ENCODE data around the gene ETF1.
"Not testable (repeated sequence)": the region's sequence is repeated elsewhere in the genome, so short reads cannot be mapped to it uniquely, and the experiment has no call there.

The ETF1 gene

DNA sequence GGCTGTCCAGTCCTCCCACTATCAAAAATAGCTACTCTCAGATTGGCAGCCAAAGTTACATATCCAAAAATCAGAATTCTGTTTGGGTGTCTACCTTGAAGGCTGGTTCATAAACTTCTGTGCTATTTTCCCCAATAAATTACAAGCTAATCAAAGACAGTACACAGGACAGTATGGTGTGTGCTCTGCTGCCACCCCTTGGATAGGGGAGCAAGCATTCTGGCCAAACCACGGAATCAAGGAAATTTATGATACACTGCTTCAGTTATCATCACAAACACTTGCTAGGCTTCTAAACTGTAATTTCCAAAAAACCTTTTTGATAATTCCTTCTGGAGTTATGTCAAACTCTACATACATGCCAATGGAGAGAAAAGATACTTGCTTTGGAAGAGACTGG is 15.9 kb downstream of the ETF1 start:
- no peak for DNase-seq

DNA sequence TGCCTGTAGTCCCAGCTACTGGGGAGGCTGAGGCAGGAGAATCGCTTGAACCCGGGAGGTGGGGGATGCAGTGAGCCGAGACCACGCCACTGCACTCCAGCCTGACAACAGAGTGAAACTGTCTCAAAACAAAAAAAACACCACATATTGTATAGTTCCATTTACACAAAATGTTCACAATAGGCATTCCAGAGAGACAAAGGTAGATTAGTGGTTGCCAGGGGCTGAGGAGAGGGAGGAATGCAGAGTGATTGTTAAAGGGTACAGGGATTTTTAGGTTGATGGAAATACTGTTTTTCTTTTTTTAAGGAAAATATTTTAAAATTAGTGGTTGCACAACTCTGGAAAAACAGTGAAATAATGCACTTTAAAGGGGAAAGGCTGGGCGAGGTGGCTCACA is 19.6 kb downstream of the ETF1 start:
- no peak for DNase-seq

DNA sequence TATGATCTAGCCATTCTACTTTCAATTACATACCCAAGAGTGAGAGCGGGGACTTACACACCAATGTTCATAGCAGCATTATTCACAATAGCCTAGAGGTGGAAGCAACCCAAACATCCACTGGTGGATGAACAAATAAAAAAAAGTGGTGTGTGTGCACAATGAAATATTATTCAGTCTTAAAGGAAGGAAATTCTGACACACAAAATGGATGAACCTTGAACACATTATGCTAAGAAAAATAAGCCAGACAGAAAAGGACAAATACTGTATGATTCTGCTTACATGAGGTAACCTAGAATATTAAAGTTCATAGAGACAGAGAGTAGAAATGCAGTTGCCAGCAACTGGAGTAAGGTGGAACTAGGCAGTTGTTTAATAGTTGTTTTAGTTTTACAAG is 22.1 kb downstream of the ETF1 start:
- no peak for DNase-seq

DNA sequence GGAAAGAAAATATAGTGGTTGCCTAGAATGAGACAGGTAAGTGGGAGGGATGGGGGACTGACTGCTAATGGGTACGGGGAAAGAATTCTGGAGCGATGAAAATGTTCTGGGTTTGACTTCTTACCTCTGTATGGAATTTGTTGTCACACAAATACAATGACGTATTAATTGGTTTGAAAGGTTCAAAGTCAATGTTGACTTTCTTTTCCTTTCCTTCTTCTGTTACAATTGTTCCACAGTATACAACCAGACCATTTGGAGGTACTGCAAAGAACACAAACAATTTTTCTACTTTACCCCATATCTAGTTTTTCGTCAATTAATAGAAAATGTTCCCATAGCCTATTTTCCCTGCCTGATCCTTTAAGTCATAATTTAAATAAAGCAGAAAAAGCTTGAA is 25.6 kb downstream of the ETF1 start:
- no peak for DNase-seq

DNA sequence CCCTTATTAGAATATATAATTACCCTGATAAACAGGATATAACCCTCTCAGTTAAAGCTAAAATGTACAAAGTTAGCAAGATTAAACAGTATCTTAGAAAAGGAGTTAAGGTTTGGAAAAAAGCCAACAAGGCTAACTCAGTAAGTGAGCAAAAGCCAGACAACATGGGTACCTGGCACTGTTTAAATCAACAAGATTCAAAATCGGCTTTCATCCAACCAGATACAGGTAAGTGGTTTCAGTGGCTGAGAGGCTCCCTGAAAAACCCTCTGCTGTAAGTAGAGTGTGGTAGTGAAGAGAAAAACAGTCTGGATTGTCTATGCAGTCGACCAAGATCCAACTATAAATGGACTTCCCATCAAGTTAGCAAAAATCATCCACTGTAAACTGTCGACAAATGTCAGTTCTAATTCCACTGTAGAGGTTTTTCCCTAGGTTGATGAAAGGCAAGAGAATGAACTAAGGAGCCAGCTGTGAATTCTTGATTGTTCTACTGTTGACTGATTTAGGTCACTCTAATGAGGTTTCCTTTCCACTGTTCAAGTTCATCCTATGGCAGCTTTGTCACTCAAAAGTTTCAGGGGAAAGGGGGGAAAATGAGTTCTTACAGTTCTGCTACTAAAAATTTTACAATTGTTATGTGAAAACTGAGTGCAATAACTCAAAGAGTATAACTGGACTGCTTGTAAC is 27.3 kb downstream of the ETF1 start:
- no peak for DNase-seq

DNA sequence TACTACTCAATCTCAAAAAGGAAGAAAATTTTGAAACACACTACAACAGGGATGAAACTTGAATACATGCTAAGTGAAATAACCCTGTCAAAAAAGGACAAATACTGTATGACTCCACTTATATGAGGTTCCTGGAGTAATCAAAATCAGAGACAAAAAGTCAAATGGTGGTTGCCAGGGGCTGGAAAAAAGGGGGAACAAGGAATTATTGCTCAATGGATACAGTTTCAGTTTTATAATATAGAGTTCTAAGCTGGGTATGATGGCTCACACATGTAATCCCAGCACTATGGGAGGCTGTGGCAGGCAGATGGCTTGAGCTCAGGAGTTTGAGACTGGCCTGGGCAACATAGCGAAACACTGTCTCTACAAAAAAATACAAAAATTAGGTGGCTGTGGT is 29.0 kb downstream of the ETF1 start:
- DNase-seq: no peak

DNA sequence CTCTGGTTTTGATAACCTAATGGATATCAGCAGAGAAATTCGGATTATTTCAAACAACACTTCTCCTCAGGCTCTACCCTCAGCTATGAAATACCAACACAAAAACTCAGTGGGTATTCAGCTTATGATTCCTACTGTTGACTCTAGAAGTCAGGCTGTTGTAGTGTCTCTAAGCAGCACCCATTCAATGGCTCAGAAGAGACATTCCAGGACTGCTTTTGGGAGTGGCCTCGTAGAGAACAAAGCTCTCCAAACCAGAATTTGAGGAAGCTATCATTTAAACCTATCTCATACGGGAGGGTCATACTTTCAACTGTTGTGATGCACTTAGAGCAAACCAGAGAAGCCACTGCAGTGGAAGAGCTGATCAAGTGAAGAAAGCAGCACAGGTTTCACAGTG is 34.1 kb downstream of the ETF1 start:
- DNase-seq: no peak

DNA sequence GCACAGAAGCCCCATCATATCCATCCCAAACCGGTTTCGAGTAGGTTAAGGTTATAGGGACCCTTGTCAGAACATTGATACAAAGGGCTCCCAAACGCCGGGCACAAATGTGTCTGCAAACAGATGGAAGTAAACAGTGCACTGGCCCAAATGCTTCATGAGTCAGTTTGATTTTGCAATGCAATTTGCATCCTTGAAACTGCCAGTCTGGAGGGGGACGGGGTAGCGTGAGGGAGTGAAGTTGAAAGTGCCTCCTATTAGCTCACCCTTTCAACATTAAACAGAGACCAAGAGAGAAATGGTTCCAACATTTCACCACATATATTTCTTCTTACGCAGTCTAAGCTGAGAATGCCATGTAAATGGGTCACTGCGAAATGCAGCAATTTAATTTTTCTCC is 35.6 kb downstream of the ETF1 start:
- not testable (repeated sequence) for DNase-seq

DNA sequence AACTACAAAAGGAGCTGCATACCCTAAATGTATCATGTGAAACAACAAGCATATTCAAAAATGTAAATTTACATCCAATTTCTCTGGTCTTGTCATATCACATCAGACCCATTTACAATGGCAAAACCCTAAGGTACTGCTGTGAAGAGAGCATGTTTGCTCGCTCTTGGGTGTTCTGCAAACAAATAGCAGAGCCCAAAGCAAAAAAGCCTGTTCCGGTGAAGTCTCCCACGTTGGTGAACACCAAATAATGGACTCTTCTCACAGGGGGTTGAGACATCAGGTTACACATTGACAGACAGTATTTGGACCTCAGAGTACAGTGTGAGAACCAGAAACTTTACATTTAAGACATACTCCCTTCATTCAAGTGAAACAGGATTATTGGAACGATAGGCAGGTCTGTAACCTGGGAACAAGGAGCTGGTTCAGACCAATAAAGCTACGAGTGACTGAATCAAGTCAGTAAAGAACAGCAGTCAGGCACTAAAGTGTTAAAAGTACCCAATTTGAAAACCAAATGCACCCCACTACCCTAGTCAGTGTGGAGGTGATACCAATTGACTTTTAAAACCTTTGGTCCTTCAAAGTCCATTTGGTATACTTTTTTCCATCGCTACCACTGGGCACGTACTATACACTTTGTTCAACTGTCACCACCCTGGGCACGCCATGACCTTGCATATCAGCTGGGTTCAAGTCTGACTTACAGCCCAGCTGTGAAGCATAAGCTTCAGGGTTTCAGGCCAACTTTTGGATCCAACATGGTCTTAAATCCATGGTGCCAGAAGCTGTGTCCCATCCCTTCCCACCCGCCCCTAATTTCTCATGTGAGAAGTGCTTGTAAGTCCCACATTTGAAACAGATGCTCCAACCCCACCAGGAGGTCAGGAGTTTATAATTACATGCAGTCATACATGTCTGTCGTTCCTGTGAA is 36.4 kb downstream of the ETF1 start:
- no peak for DNase-seq

DNA sequence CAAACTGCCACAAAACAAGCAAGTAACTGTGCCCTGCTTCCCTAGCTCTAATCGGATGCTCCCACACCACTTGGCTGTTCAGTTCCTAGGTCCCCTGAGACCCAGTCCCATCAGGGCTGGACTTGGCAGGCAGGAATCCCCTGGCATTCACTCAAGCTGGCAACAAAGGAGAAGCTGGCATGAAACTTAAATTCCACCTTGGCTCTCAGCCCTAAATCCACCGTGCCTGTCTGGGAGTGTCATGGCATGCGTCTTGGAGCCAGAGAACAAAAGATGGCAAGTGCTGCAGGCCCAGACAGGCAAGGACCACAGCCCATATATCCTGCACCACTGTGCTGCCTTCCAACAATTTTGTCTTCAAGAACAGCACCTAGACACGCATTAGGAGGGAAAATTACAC is 38.2 kb downstream of the ETF1 start:
- no peak for DNase-seq

DNA sequence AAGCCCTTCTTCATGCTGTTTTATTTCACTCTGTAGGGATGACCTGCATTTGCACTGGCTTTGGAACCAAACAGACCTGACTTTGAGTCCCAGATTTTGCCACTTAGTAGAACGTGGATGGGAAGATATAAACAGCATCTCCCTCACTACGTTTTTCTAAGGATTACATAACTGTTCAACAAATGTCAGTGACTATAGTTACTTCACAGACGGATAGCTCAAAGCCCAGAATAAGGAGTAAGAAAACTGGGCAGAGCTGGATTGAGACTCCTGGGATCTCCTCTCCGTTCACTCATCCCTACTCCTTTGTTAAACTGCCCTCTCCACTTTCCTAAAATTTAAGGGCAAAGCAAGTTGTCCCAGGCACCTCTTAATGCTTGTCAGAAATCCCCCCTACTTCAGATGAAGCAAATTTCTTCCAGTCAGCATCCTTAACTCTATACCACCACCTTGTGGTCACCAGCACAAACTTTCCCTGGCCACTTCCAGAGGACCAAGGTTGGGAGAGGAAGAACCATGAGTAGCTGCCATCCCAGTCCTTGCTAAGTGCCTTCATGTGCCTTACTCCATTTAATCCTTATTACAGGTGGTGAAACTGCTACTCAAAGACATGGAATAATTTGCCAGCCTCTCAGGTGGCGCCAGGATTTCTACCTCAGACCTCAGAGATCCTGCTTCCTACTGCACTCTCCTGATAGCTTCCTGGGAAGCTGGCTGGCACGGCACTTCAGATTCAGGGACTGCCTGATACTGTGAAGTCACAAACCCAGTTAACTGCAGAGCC is 39.4 kb downstream of the ETF1 start:
- no peak for DNase-seq

DNA sequence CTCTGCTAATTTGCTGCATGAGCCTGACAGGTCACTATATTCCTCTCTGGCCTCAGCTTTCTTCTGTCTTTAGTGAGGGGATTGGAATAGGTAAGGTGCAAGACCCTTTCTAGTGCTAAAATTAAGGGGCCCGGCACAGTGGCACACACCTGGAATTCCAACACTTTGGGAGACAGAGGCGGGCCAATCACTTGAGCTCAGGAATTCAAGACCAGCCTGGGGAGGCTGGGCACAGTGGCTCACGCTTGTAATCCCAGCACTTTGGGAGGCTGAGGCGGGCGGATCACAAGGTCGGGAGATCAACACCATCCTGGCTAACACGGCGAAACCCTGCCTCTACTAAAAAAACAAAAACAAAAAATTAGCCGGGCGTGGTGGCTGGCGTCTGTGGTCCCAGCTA is 40.5 kb downstream of the ETF1 start:
- no peak for DNase-seq

DNA sequence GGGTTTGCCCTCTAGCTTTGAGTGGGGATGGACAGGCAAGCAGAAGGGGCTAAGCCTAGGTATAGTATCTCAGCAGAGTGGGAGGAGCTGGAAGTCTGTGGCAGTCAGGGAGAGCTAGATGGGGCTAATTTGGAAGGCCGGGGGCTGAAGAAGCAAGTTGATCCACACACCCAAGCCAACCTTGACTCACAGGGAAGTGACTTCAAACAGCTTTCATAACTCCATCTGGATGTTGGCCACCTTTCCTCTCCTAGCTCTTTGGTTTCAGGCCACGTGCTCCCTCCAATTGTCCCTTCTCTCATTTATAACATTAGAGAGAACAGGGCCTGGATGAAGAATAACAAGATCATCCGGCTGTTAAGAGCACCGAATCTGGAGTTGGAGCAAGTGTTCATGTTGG is 40.9 kb downstream of the ETF1 start:
- no peak for DNase-seq

DNA sequence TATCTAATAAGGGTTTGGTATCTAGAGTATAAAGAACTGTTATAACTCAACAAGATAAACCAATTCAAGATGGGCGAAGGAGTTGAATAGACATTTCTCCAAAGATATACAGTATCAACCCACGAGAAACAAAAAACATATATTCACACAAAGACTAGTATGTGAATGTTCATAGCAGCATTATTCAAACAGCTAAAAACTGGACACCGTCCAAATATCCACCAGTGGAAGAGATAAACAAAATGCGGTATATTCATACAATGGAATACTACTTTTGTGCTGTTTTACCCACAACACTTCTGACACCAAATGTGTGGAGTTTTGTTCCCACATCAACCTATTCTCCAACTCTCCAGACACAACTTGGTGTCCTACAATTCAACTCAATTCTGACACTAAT is 44.7 kb downstream of the ETF1 start:
- no peak for DNase-seq

DNA sequence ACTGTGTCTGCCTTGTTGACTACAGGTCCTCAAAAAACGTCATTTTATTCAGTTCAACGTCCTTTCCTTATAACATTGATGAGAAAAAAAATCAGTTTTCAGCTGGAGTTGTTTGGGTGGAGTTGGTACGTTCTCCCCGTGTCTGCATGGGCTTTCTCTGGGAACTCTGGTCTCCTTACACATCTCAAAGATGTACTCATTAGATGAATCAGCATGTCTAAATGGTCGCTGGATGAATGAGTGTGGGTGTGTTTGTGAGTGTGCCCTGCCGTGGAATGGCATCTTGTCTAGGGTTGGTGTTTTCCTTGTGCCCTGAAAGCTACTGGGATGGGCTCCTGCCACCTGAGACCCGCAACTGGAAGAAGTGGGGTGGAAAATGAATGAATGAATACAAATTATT is 47.7 kb downstream of the ETF1 start:
- no peak for DNase-seq

DNA sequence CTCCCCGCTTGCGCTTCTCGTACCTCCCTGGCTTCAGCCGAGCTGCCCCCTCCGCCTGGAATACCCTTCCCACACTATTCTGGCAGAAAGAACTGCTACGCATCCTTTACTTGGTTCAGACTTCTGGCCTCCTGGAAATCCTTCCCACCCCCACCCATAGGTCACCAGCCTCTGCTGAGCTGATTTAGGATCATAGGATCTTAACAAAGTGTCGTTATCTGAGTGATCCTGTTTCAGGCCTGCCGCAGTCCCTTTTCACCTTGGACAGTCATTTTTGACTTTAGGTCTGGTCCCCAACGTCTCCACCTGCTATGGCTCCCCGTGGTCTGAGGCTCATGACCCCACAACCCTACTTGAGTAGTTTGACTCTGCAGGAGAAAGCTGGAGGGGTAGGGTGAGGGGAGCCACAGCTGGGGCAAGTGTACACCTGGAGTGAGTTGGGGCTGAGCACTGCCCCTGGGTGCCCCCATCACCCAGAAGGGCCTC is 50.4 kb downstream of the ETF1 start:
- DNase-seq: no peak

DNA sequence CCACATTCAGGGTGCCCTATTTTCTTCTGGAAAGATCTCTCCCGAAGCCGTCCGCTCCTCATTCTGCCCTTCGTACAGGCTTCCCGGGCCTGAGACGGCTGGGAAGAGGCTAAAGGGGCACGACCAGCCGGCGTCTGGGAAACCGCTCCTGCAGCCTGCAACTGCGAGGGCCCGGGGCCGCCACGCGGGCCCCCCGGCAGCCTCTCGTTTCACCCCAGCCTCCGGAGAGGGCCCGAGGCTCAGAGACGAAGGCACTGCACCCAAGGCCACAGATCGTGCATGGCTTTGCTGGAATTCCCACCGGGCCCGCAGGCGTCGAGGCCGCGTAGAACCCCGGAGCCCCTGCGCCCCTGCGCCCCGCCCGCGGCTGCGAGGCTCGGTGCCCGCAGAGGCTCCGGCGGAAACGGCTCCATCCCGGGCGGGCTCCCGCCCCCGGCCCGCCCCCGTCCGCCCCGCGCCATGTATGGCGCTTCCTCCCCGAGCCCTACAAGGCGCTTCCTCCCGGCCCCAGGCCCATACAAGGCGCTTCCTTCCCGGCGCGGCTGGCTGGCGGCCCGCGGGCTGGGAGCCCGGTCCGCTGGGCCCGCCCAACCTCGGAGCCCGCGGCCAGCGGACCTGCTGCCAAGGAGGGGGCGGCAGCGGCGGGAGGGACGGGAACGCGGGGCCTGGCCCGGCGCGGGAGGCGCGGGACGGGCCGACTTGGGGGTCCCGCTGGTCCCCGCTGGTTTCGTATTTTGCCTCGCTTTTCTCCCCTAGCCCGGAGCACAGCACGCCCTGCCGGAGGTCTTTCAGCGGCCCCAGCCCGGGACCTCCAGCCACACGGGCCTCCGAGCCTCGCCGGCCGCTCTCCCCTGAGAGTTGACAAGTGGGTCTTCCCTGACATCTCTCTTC is 51.1 kb downstream of the ETF1 start:
- no peak for DNase-seq

DNA sequence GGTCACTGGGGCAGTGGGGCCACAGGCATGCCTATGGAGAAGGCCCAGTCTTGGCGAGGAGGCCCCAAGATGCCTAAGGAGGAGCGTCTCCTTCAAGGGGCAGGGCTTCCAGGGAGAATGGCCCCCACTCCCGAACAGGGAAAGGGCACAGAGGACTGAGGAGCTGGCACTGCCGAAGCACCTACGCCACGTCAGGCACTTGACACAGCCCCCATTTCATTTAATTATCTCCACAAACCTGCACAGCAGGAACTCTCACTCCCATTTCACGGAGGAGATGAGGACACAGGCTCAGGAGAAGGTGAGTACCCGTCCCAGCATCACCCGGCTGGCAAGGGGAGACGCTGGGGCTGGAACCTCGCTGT is 51.8 kb downstream of the ETF1 start:
- DNase-seq: no peak

DNA sequence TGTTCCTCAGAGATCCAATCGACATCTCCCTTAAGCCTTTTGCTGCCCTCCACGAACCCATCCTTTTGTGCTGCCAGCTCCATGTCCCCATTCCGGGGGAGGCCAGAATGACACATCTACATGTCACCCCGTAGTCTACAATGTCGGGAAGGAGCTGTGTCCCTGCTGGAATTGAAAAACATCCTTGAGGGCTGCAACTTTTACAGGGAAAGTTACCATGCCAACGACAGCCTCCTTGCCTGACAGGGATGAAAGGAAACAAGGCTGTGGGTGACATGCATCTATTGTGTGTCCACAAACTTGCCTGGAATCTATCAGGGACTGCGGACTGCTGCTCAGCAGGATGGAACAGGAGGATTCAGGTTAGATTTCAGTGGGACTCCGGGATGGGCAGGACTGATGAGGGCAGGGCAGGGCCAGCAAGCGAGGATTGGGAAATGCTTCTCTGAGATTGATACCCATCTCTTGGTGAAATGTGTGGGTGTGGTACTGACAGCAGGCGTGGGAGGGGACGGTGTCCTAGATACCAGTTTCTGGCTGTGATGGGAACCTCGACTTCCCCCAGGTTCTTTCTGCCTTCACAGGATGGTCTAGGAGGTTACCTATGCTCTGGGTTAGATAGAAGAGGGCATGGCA is 52.3 kb downstream of the ETF1 start:
- no peak for DNase-seq

DNA sequence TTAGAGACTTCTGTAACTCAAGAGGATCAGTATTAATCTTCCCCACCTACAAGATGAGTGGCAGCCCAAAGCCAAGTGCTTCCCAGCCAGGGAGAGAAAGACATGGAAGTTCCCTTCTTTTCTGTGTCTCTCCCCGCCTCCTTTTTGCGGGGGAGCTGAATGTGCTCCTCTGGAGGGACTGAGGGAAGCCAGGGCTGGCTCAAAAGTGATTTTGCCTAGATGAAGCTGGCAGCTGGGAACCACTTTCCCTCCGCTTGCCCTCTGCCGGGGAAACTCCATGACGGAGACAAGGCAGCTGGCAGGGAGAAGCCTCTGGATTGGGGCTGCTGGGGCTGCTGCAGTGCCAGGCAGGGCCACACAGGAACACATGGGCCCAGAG is 53.4 kb downstream of the ETF1 start:
- no peak for DNase-seq

DNA sequence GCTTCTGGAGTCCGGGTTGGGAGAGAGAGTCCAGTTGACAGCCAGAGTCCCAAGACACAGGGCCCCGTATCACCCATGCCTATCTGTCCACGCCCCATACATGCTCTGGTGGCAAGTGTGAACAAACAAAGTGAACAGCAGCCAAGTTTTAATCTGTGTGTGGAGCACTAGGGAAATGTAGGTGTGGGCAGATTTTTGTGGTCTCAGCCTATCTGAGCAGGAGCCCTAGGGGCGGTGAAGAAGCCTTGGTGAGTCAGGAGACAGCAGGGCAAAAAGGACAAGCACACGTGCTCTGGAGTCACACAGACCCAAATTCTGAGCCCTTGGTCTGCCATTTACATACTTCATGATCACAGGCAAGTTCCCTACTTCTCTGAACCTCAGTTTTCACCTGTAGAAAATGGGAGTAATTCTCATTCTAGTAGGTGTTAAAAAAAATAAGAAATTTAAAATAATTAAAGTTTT is 54.5 kb downstream of the ETF1 start:
- no peak for DNase-seq

DNA sequence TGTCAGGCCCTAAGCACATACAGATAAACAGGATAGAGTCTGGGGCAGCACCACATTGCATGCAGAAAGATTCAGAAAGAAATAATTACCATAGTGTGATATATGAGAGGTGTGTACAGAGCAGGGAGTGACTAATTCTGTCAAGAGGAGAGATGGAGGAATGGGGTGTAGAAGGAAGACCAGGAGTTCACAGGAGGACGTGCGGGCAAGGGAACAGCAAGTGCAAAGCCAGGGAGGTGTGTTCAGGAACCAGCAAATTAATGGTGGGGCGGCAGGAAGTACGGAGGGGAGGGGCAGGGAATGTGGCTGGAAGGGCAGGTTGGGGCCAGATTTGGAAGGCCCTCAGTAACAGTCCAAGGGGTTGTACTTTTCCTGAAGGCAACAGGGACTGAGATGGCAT is 60.4 kb downstream of the ETF1 start:
- DNase-seq: no peak

Measured in T1000 (cell line).